H1 (cell line): ENCODE results near the gene ATF3. TPM values are rescaled to one million over a fixed set of nuclear protein-coding genes. Genes with fewer than 3 reads are reported as not detected.

Experiments
- RNF2 ChIP-seq: fragments of 200-900, 300-1000 bp; sonication (generic); IDR thresholded peaks from 2 replicates; pipeline ENCODE4 v1.7.1; 2016; ENCODE audit warnings: borderline replicate concordance, low read depth, mild to moderate bottlenecking, antibody characterized with exemption, low read length; ENCODE audit not compliant: poor library complexity, severe bottlenecking; ENCODE audit errors: missing control alignments
- polyA plus RNA-seq, 7 experiments: library from polyadenylated mRNA; depleted of rRNA in 3 of 7; stranded (reverse) in 5 of 7; unstranded in 2 of 7; fragments of >200 nt in 5 of 7; fragments of 200-250 nt in 2 of 7; gene quantifications; 1 replicate in 5 of 7; 2 replicates in 1 of 7; 4 replicates in 1 of 7; pipeline versions ENCODE4 v1.2.1 to v1.2.3, GENCODE V29; 2011 to 2013; ENCODE audit warnings: missing spikeins in 2 of 7, mixed read lengths in 2 of 7
- total RNA-seq: library from RNA; stranded (reverse); fragmentation: NEBNext Ultra II Directional; extraction: Animal tissue kit (Norgen Biotek cat#: 25700); gene quantifications from 2 replicates; pipeline ENCODE4 v1.2.1, GENCODE V29; 2021

Gene ATF3
- total and polyA plus RNA-seq, 2 of the 8 experiments (the other 6 are each of a cell fraction or from before 2014, with no cell fraction given): 12.2 to 27.7 TPM

DNA sequence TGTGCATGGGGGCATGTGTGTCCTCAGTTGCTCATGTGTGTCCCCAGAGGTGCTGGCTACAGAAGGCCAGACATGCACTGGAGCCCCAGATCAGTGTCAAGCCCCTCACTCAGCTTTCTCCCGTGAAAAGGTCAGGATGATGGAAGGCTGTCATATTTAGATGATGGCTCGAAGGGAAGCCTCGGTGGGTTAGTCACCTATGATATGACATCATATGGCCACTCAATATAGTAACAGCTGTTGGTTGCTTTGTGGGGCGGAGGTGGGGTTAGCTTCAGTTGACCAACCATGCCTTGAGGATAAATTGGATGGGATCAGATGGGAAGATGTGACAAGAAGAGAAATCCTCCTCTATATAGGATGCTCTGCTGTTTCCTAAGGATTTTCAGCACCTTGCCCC, 43.5 kb upstream of the ATF3 start (continued):
- no peak for TF ChIP-seq RNF2
- TF ChIP-seq, all 59 proteins: peak for 0
